Measurements from ENCODE around the gene PEMT. TPM values are rescaled to one million over a fixed set of nuclear protein-coding genes. Genes with fewer than 3 reads are reported as not detected.

The PEMT gene
- total RNA-seq, 1 donor from 2014 or later, result 22.5 TPM

- intact Hi-C loops (cut with micrococcal nuclease), result no loop called here
These were observed 129.3 kb downstream of the PEMT start for GRCh38 chr17:17462048-17462824.

- intact Hi-C loops (cut with micrococcal nuclease), result no loop called here
These were observed 131.5 kb downstream of the PEMT start for GRCh38 chr17:17460038-17460437.

DNA sequence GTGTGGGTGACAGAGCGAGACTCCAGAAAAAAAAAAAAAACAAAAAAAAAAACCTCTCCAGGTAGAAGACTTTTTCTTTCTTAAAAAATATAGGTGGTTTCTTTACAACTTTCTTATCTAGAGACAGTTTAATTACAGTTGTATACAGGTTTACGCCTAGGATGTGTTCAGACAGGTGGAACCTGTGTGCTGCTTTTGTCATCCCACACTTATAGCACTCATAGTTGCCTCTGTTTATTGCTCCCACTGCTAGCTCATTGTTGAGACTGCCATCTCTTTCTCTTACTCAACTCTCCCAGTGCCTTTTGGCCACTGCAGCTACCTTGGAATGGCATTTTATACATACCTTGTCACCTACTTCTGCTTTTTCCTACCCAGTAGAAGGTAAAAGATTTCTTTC, 133.8 kb downstream of the PEMT start:
- intact Hi-C loops (cut with micrococcal nuclease), result no loop called here

DNA sequence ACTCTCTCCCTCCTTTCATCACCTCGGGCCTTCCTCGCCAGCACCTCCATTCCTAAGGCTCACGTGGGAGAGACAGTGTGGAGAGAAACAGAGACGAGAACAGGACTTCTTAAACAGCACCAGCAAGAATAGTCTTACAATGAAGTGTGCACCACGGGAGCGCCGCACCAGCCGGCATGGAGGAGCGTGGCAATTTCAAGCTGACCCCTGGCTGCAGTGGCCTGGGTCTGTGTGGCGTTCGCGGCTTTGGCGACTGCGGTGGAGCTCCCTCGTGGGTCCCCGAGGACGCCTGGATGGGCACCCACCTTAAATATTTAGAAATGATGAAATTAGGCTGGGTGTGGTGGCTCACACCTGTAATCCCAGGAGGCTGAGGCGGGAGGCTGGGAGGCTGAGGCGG, 135.3 kb downstream of the PEMT start:
- intact Hi-C loops (cut with micrococcal nuclease), result no loop called here

Other genes starting within 250 kb of the PEMT start
- 12.5 and 14.6 TPM in 2 replicates for gene MED9, start 114.7 kb downstream of the PEMT start, total RNA-seq
- gene RASD1, start 95.3 kb downstream of the PEMT start, total RNA-seq, result 0.80 and 0.82 TPM in 2 replicates
- 24.7 and 25.1 TPM in 2 replicates for gene RAI1, start 89.8 kb upstream of the PEMT start, total RNA-seq
- 170 and 175 TPM in 2 replicates for gene SREBF1, start 245.3 kb upstream of the PEMT start, total RNA-seq